ENCODE data around the gene GNAO1. TPM values are rescaled to one million over a fixed set of nuclear protein-coding genes. Genes with fewer than 3 reads are reported as not detected.

GNAO1 gene
- total RNA-seq, 4 donors from 2014 or later = 1.4 to 4.4 (median 2.5) TPM

GRCh38 chr16:56295059-56295665, 103.9 kb downstream of the GNAO1 start:
- Histone ChIP-seq H3K4me1 (peaks cover 6 to 14% of the 10 kb centered on the region in 2 donors), H3K27me3 (no peaks in the 10 kb centered on the region), H3K27ac (no peak overlapping the region), H3K36me3 (no peaks in the 10 kb centered on the region), H3K9me3 (no peaks in the 10 kb centered on the region), H3K4me3 (replicated peaks in 1 of 3) (no peak overlapping the region)
- intact Hi-C loops (cut with DNase I) = no loop called here
- TF ChIP-seq POLR2A (IDR thresholded peaks at IDR 0.05) (no peak), CTCF (IDR thresholded peaks at IDR 0.05) (no peak)
- DNase-seq = no peak
- 89 to 94% methylated on average over 8 of the region's 8 CpGs for WGBS, 2 donors

- Histone ChIP-seq H3K9me3 (no peaks in the 10 kb centered on the region), H3K36me3 (no peaks in the 10 kb centered on the region), H3K27me3 (no peaks in the 10 kb centered on the region), H3K4me1 (peaks cover 11 to 22% of the 10 kb centered on the region in 2 donors), H3K4me3 (replicated peaks in 1 of 3) (no peak overlapping the region), H3K27ac (no peak overlapping the region)
- intact Hi-C loops (cut with DNase I) = no loop called here
- no peak for DNase-seq
- TF ChIP-seq CTCF (IDR thresholded peaks at IDR 0.05) (no peak), POLR2A (IDR thresholded peaks at IDR 0.05) (no peak)
- WGBS, 2 donors = 68 to 74% methylated on average over 12 of the region's 12 CpGs
Measured at GRCh38 chr16:56295739-56296527, 104.6 kb downstream of the GNAO1 start.

GRCh38 chr16:56297684-56298083, 106.4 kb downstream of the GNAO1 start:
- no peaks in the 10 kb centered on the region for H3K27me3 ChIP-seq
- no peaks in the 10 kb centered on the region for H3K9me3 ChIP-seq
- intact Hi-C loops (cut with DNase I) = no loop called here
- H3K4me3 ChIP-seq (replicated peaks in 1 of 3) = no peak overlapping the region
- H3K4me1 ChIP-seq = peaks cover 17 to 29% of the 10 kb centered on the region in 2 donors
- 83 to 85% methylated on average over 7 of the region's 7 CpGs for WGBS, 2 donors
- no peak for DNase-seq
- no peak overlapping the region for H3K27ac ChIP-seq
- no peaks in the 10 kb centered on the region for H3K36me3 ChIP-seq
- no peak for TF ChIP-seq POLR2A (IDR thresholded peaks at IDR 0.05)
- no peak for TF ChIP-seq CTCF (IDR thresholded peaks at IDR 0.05)

GRCh38 chr16:56298116-56298515, 106.8 kb downstream of the GNAO1 start:
- Histone ChIP-seq H3K4me1 (peaks cover 17 to 29% of the 10 kb centered on the region in 2 donors), H3K27me3 (no peaks in the 10 kb centered on the region), H3K36me3 (no peaks in the 10 kb centered on the region), H3K9me3 (no peaks in the 10 kb centered on the region), H3K27ac (no peak overlapping the region), H3K4me3 (replicated peaks in 1 of 3) (no peak overlapping the region)
- DNase-seq = no peak
- intact Hi-C loops (cut with DNase I) = no loop called here
- no peak for TF ChIP-seq CTCF (IDR thresholded peaks at IDR 0.05)
- no peak for TF ChIP-seq POLR2A (IDR thresholded peaks at IDR 0.05)
- WGBS, 2 donors = 84 to 92% methylated on average over 8 of the region's 8 CpGs
